Endothelial cell (in vitro differentiated cells): ENCODE data around the gene MANEAL. TPM values are rescaled to one million over a fixed set of nuclear protein-coding genes. Genes with fewer than 3 reads are reported as not detected.

Experiments
- DNase-seq: peaks from one replicate; pipeline ENCODE4 v3.0.0; 2021; ENCODE audit warnings: low spot score
- H3K27ac Mint-ChIP-seq: one replicate; pipeline ENCODE4 v1.8.0; 2021; ENCODE audit warnings: mixed read lengths, inconsistent platforms; ENCODE audit not compliant: unreplicated experiment
- H3K27me3 Mint-ChIP-seq: one replicate; pipeline ENCODE4 v1.8.0; 2021; ENCODE audit warnings: mild to moderate bottlenecking, moderate library complexity, mixed read lengths, inconsistent platforms; ENCODE audit not compliant: unreplicated experiment
- H3K36me3 Mint-ChIP-seq: one replicate; pipeline ENCODE4 v1.8.0; 2021; ENCODE audit warnings: mild to moderate bottlenecking, low read depth, mixed read lengths, inconsistent platforms; ENCODE audit not compliant: unreplicated experiment
- H3K4me1 Mint-ChIP-seq: one replicate; pipeline ENCODE4 v1.8.0; 2021; ENCODE audit warnings: mild to moderate bottlenecking, mixed read lengths, inconsistent platforms; ENCODE audit not compliant: unreplicated experiment
- H3K4me3 Mint-ChIP-seq: one replicate; pipeline ENCODE4 v1.8.0; 2021; ENCODE audit warnings: mild to moderate bottlenecking, mixed read lengths, inconsistent platforms; ENCODE audit not compliant: unreplicated experiment
- H3K9me3 Mint-ChIP-seq: one replicate; pipeline ENCODE4 v1.8.0; 2021; ENCODE audit warnings: mixed read lengths, inconsistent platforms; ENCODE audit not compliant: unreplicated experiment
- total RNA-seq: library from RNA; stranded (reverse); fragmentation: NEBNext Ultra II Directional; extraction: Animal tissue kit (Norgen Biotek cat#: 25700); gene quantifications from one replicate; pipeline ENCODE4 v1.2.1, GENCODE V29; 2021; ENCODE audit not compliant: unreplicated experiment
- TF ChIP-seq, protein P1 (sequence below): fragments of 200-600 bp; sonication (generic); IDR thresholded peaks from one replicate; pipeline ENCODE4 v1.5.0; 2021; ENCODE audit warnings: antibody characterized with exemption; ENCODE audit not compliant: unreplicated experiment

MANEAL gene
- total RNA-seq, 1 donor from 2014 or later: 0.36 TPM

- TF ChIP-seq, protein P1, sequence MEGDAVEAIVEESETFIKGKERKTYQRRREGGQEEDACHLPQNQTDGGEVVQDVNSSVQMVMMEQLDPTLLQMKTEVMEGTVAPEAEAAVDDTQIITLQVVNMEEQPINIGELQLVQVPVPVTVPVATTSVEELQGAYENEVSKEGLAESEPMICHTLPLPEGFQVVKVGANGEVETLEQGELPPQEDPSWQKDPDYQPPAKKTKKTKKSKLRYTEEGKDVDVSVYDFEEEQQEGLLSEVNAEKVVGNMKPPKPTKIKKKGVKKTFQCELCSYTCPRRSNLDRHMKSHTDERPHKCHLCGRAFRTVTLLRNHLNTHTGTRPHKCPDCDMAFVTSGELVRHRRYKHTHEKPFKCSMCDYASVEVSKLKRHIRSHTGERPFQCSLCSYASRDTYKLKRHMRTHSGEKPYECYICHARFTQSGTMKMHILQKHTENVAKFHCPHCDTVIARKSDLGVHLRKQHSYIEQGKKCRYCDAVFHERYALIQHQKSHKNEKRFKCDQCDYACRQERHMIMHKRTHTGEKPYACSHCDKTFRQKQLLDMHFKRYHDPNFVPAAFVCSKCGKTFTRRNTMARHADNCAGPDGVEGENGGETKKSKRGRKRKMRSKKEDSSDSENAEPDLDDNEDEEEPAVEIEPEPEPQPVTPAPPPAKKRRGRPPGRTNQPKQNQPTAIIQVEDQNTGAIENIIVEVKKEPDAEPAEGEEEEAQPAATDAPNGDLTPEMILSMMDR: no peak
- Mint-ChIP-seq H3K4me1 (peaks cover 3% of the 10 kb centered on the region), H3K36me3 (no peaks in the 10 kb centered on the region), H3K9me3 (no peaks in the 10 kb centered on the region), H3K4me3 (no peak overlapping the region), H3K27ac (no peak overlapping the region), H3K27me3 (no peaks in the 10 kb centered on the region)
- no peak for DNase-seq
Measured at GRCh38 chr1:37850352-37850955, 56.8 kb downstream of the MANEAL start.

Other genes with a start within 250 kb of the MANEAL start
- 21.4 TPM for gene SNIP1, start 239.6 kb upstream of the MANEAL start, total RNA-seq
- 13.0 TPM for gene DNALI1, start 236.9 kb upstream of the MANEAL start, total RNA-seq
- 38.9 TPM for gene GNL2, start 197.9 kb upstream of the MANEAL start, total RNA-seq
- not detected for gene RSPO1, start 159.0 kb upstream of the MANEAL start, total RNA-seq
- 7.8 TPM for gene CDCA8, start 101.3 kb upstream of the MANEAL start, total RNA-seq
- gene EPHA10, start 28.7 kb upstream of the MANEAL start, total RNA-seq: 0.13 TPM
- gene C1orf122, start 13.9 kb downstream of the MANEAL start, total RNA-seq: 29.4 TPM
- gene YRDC, start 14.4 kb downstream of the MANEAL start, total RNA-seq: 11.9 TPM
- gene MTF1, start 65.7 kb downstream of the MANEAL start, total RNA-seq: 10.1 TPM
- 18.4 TPM for gene INPP5B, start 153.2 kb downstream of the MANEAL start, total RNA-seq
- 59.2 TPM for gene SF3A3, start 196.2 kb downstream of the MANEAL start, total RNA-seq
- 142 TPM for gene FHL3, start 211.7 kb downstream of the MANEAL start, total RNA-seq
- gene UTP11, start 218.9 kb downstream of the MANEAL start, total RNA-seq: 44.7 TPM